ENCODE results near the gene ROCK1. TPM values are rescaled to one million over a fixed set of nuclear protein-coding genes. Genes with fewer than 3 reads are reported as not detected.

ROCK1 gene
- total and polyA plus RNA-seq, 4 donors: 7.4 to 28.7 (median 18.7) TPM

- TF ChIP-seq TAF1 (conservative IDR thresholded peaks at IDR 0.05) (no peak), EGR1 (IDR thresholded peaks at IDR 0.05; ENCODE audit: low read depth in 2 of 2) (no peak), RAD21 (IDR thresholded peaks at IDR 0.05) (no peak), HNF4G (IDR thresholded peaks at IDR 0.05) (no peak), NR2F2 (IDR thresholded peaks at IDR 0.05) (no peak)
- Histone ChIP-seq H3K36me3 (ENCODE audit: control insufficient read depth in 4 of 4, insufficient read depth in 3 of 4, low read depth in 1 of 4, low read length in 3 of 4) (no peaks in the 10 kb centered on the region), H3K9ac (ENCODE audit: low read depth in 1 of 2, low read length in 2 of 2) (no peak overlapping the region), H3K27me3 (ENCODE audit: control insufficient read depth in 4 of 4, insufficient read depth in 4 of 4, low read length in 3 of 4) (no peaks in the 10 kb centered on the region), H3K4me3 (ENCODE audit: low read depth in 1 of 3, low read length in 3 of 3) (no peak overlapping the region), H3K27ac (ENCODE audit: low read depth in 1 of 2, low read length in 2 of 2) (no peak overlapping the region), H3K4me1 (ENCODE audit: control insufficient read depth in 4 of 4, insufficient read depth in 4 of 4, low read length in 3 of 4) (peaks cover 0 to 6% (median 2%) of the 10 kb centered on the region in 4 donors), H3K9me3 (ENCODE audit: control insufficient read depth in 4 of 4, low read length in 3 of 4) (no peaks in the 10 kb centered on the region)
- WGBS: 90% methylated on average over 2 of the region's 2 CpGs
- DNase-seq (ENCODE audit: low spot score): no peak
Measured at GRCh38 chr18:21090680-21091079, 20.9 kb downstream of the ROCK1 start.

- WGBS: 93% methylated on average over 3 of the region's 3 CpGs
- DNase-seq (ENCODE audit: low spot score): no peak
- Histone ChIP-seq H3K27ac (ENCODE audit: low read depth in 1 of 2, low read length in 2 of 2) (no peak overlapping the region), H3K4me3 (ENCODE audit: low read depth in 1 of 3, low read length in 3 of 3) (no peak overlapping the region), H3K9ac (ENCODE audit: low read depth in 1 of 2, low read length in 2 of 2) (no peak overlapping the region), H3K9me3 (ENCODE audit: control insufficient read depth in 4 of 4, low read length in 3 of 4) (peaks cover 0 to 2% (median 0%) of the 10 kb centered on the region in 4 donors), H3K27me3 (ENCODE audit: control insufficient read depth in 4 of 4, insufficient read depth in 4 of 4, low read length in 3 of 4) (no peaks in the 10 kb centered on the region), H3K36me3 (ENCODE audit: control insufficient read depth in 4 of 4, insufficient read depth in 3 of 4, low read depth in 1 of 4, low read length in 3 of 4) (no peaks in the 10 kb centered on the region), H3K4me1 (ENCODE audit: control insufficient read depth in 4 of 4, insufficient read depth in 4 of 4, low read length in 3 of 4) (peaks cover 0 to 2% (median 0%) of the 10 kb centered on the region in 4 donors)
- TF ChIP-seq CTCF (IDR thresholded peaks at IDR 0.05; ENCODE audit: low read depth, low read length, missing input control): no peak
- TF ChIP-seq REST (IDR thresholded peaks at IDR 0.05): no peak
- no peak for TF ChIP-seq HNF4A (conservative IDR thresholded peaks at IDR 0.05)
- TF ChIP-seq GABPA (IDR thresholded peaks at IDR 0.05 in 1 of 2, conservative IDR thresholded peaks at IDR 0.05 in 1 of 2): no peak
- TF ChIP-seq SP1 (IDR thresholded peaks at IDR 0.05): no peak
- TF ChIP-seq EGR1 (IDR thresholded peaks at IDR 0.05; ENCODE audit: low read depth in 2 of 2): no peak
Measured at GRCh38 chr18:21085579-21086166, 25.9 kb downstream of the ROCK1 start.

GRCh38 chr18:21084511-21085078, 27.0 kb downstream of the ROCK1 start:
- Histone ChIP-seq H3K9ac (ENCODE audit: low read depth in 1 of 2, low read length in 2 of 2) (no peak overlapping the region), H3K27ac (ENCODE audit: low read depth in 1 of 2, low read length in 2 of 2) (no peak overlapping the region), H3K4me1 (ENCODE audit: control insufficient read depth in 4 of 4, insufficient read depth in 4 of 4, low read length in 3 of 4) (peaks cover 0 to 4% (median under 1%) of the 10 kb centered on the region in 4 donors), H3K27me3 (ENCODE audit: control insufficient read depth in 4 of 4, insufficient read depth in 4 of 4, low read length in 3 of 4) (no peaks in the 10 kb centered on the region), H3K4me3 (ENCODE audit: low read depth in 1 of 3, low read length in 3 of 3) (no peak overlapping the region), H3K36me3 (ENCODE audit: control insufficient read depth in 4 of 4, insufficient read depth in 3 of 4, low read depth in 1 of 4, low read length in 3 of 4) (no peaks in the 10 kb centered on the region), H3K9me3 (ENCODE audit: control insufficient read depth in 4 of 4, low read length in 3 of 4) (peaks cover 0 to 2% (median 0%) of the 10 kb centered on the region in 4 donors)
- 92% methylated on average over 3 of the region's 3 CpGs for WGBS
- no peak for DNase-seq (ENCODE audit: low spot score)
- TF ChIP-seq REST (IDR thresholded peaks at IDR 0.05) (no peak), FOXA1 (IDR thresholded peaks at IDR 0.05) (no peak), SP1 (IDR thresholded peaks at IDR 0.05) (no peak), FOXA2 (IDR thresholded peaks at IDR 0.05) (no peak), TAF1 (conservative IDR thresholded peaks at IDR 0.05) (no peak), RXRA (IDR thresholded peaks at IDR 0.05) (no peak), GABPA (IDR thresholded peaks at IDR 0.05 in 1 of 2, conservative IDR thresholded peaks at IDR 0.05 in 1 of 2) (no peak), HNF4G (IDR thresholded peaks at IDR 0.05) (no peak), YY1 (IDR thresholded peaks at IDR 0.05) (no peak), HNF4A (conservative IDR thresholded peaks at IDR 0.05) (no peak), EGR1 (IDR thresholded peaks at IDR 0.05; ENCODE audit: low read depth in 2 of 2) (no peak), ATF3 (IDR thresholded peaks at IDR 0.05) (no peak)

Data from liver (tissue), 9 donors.